Activated CD4-positive, alpha-beta T cell treated with anti-CD3 and anti-CD28 coated beads, Interleukin-2, amount 50 U/mL, for 4 hours (primary cell): ENCODE measurements around the gene ENTPD1.
"Not testable (repeated sequence)": the region's sequence is repeated elsewhere in the genome, so short reads cannot be mapped to it uniquely, and the experiment has no call there.

Experiments used
- DNase-seq, 2 experiments: peaks; one replicate each; pipeline ENCODE4 v3.0.0-alpha.2; 2020

Gene ENTPD1

GRCh38 chr10:95873139-95873538 is 117.2 kb downstream of the ENTPD1 start:
- DNase-seq = no peak

GRCh38 chr10:95873651-95874050 is 117.7 kb downstream of the ENTPD1 start:
- no peak for DNase-seq

GRCh38 chr10:95874783-95875182 is 118.8 kb downstream of the ENTPD1 start:
- DNase-seq = not testable (repeated sequence)

- no peak for DNase-seq
Observed at GRCh38 chr10:95876756-95877155, 120.8 kb downstream of the ENTPD1 start.

DNA sequence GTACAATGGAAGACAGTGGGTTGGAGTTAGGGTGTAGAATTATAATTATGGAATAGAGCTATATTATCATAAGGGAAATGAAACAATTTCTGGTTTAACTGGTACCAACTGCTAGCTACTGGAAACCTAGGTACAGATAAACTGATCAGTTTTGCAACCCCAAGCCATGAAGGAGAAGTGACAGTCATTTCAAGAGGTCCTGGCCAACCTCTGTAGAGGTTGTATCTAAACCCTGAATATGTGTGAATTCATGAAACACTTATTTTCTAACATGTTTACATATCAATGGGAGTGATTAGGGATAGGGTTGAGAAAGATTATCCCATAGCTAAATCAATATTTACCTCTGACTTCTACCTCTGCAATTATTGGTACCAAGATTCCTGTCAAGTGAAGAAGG is 121.9 kb downstream of the ENTPD1 start:
- DNase-seq = no peak

DNA sequence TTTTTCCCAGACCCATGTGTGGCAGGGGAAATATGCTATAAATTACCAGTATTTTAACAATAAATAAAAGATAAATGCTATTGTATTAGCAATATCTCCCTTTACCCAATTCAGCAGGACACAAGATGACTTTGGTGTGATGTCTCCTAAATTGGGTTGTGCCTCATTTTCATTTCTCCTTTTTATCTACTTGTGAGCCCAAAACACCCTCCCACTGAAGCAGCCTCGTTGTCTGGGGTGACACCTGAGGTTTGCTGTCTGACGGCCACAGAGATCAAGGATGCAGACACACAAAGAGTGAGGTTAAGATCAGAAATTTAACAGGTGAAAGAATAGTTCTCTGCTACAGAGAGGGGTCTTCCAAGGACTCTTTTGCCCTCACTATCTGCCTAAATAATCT is 124.7 kb downstream of the ENTPD1 start:
- no peak for DNase-seq

GRCh38 chr10:95881316-95881715 is 125.4 kb downstream of the ENTPD1 start:
- no peak for DNase-seq

GRCh38 chr10:95889830-95890229 is 133.9 kb downstream of the ENTPD1 start:
- DNase-seq = no peak

GRCh38 chr10:95896071-95896850 is 140.3 kb downstream of the ENTPD1 start:
- DNase-seq = no peak

- not testable (repeated sequence) for DNase-seq
Observed at GRCh38 chr10:95905897-95906580, 150.1 kb downstream of the ENTPD1 start.

GRCh38 chr10:95906677-95907455 is 150.9 kb downstream of the ENTPD1 start:
- peak; percentile 4 to 11 for DNase-seq

GRCh38 chr10:95907456-95908253 is 151.7 kb downstream of the ENTPD1 start, which contains the start of gene CC2D2B:
Gene CC2D2B (plus strand): TSS chr10:95907975. CDS start chr10:95911324, 3,349 bp downstream.
- peak; percentile 46 to 51 for DNase-seq

GRCh38 chr10:95908450-95908849 is 152.5 kb downstream of the ENTPD1 start:
- DNase-seq = no peak

- DNase-seq = no peak
Observed at GRCh38 chr10:95909561-95909960, 153.6 kb downstream of the ENTPD1 start.

GRCh38 chr10:95916039-95916438 is 160.1 kb downstream of the ENTPD1 start:
- DNase-seq = not testable (repeated sequence)
